Heart right ventricle (tissue), 16 donors: ENCODE results near the gene PMM2. TPM values are rescaled to one million over a fixed set of nuclear protein-coding genes. Genes with fewer than 3 reads are reported as not detected.
"Not testable (repeated sequence)": the region's sequence is repeated elsewhere in the genome, so short reads cannot be mapped to it uniquely, and the experiment has no call there.

Source experiments
- ATAC-seq, 8 donors: fragments of 200-7000 bp; cut with Tn5 transposase; one replicate each; pipeline ENCODE4 v1.9.1; 2020; ENCODE audit warnings: mild to moderate bottlenecking in 8 of 8, moderate library complexity in 8 of 8, moderate number of reproducible peaks in 1 of 8
- DNase-seq, 2 donors: peaks; one replicate each; pipeline ENCODE4 v3.0.0-alpha.2; 2020
- H3K27ac ChIP-seq, 10 donors: fragments of 200-600 bp; sonication (generic) in 2 of 10; one replicate each; pipeline versions ENCODE4 v1.5.0 to v1.8.0; 2020 to 2022; ENCODE audit warnings: mild to moderate bottlenecking in 3 of 10
- H3K27me3 ChIP-seq, 7 donors: fragments of 200-600 bp; one replicate each; pipeline ENCODE4 v1.8.0; 2021 to 2022; ENCODE audit warnings: mild to moderate bottlenecking in 2 of 7
- H3K36me3 ChIP-seq, 9 donors: fragments of 200-600 bp; sonication (generic) in 1 of 9; one replicate each; pipeline versions ENCODE4 v1.5.0 to v1.8.0; 2020 to 2022; ENCODE audit warnings: mild to moderate bottlenecking in 2 of 9
- H3K4me1 ChIP-seq, 9 donors: fragments of 200-600 bp; sonication (generic) in 1 of 9; one replicate each; pipeline versions ENCODE4 v1.5.0 to v1.8.0; 2020 to 2022; ENCODE audit warnings: mild to moderate bottlenecking in 4 of 9
- H3K4me3 ChIP-seq, 10 donors: fragments of 200-600 bp; sonication (generic) in 2 of 10; one replicate each; pipeline versions ENCODE4 v1.5.0 to v1.8.0; 2020 to 2022; ENCODE audit warnings: mild to moderate bottlenecking in 7 of 10, moderate library complexity in 2 of 10
- H3K9me3 ChIP-seq, 11 donors: fragments of 200-600 bp in 10 of 11; sonication (generic) in 2 of 11; one replicate each; pipeline versions ENCODE4 v1.5.0 to v1.8.0; 2013 to 2022; ENCODE audit warnings: mild to moderate bottlenecking in 2 of 11, control low read depth in 1 of 11, moderate library complexity in 1 of 11
- WGBS, 2 donors: extraction: QIAGEN DNeasy Blood & Tissue Kit; methylation state at CpG; one replicate each; pipeline ENCODE4 v1.1.7; 2013; ENCODE audit warnings: inconsistent platforms in 1 of 2; 5-methylcytosine and 5-hydroxymethylcytosine counted together
- intact Hi-C, 10 donors: fragments of 100-400 bp; cut with DNase I; formaldehyde crosslinking; loops; one replicate each; pipeline versions ENCODE4 v1.11.1 to v1.14.2; 2022
- polyA plus RNA-seq, 2 donors: library from polyadenylated mRNA; stranded (reverse); fragments of 200-250 nt; gene quantifications; one replicate each; pipeline ENCODE4 v1.2.3, GENCODE V29; 2013
- total RNA-seq, 10 donors: library from RNA; stranded (reverse); fragmentation: NEBNext Ultra II Directional in 3 of 10; extraction: Animal tissue kit (Norgen Biotek cat#: 25700) in 3 of 10; gene quantifications; one replicate each; pipeline versions ENCODE4 v1.2.1 to v1.2.4, GENCODE V29; 2021 to 2023
- TF ChIP-seq, protein P1 (sequence below), 9 donors: fragments of 200-600 bp; sonication (generic) in 2 of 9; IDR thresholded peaks; one replicate each; pipeline versions ENCODE4 v1.5.0 to v1.8.0; 2021 to 2022; ENCODE audit warnings: antibody characterized with exemption in 9 of 9, mild to moderate bottlenecking in 5 of 9, moderate library complexity in 1 of 9
- donor health status: Arrhythmogenic right ventricular cardiomyopathy.
- donor health status: ischemic (EF 13 %, LVEDD 7.1; RV severe dilation, severe dysfunction).
- donor health status: healthy with polysubstance abuse.
- donor health status: DM: no; HTN: yes; CAD: no.
- donor health status: DM: no; HTN: no; CAD: no.
- donor health status: ischemic (EF 25% LVEDD 6.9; RV normal size, moderate dysfunction).
- donor health status: ischemic (EF 25% LVEDD 5.7; RV mildly dilated, moderate dysfunction).
- donor health status: healthy.
- donor health status: DM: yes; HTN: yes; CAD: no.
- donor health status: Ischemic cardiomyopathy.
- donor health status: ischemic (EF 35%, LVEDD 5.7; RV mildly dilated, moderate dysfunction).
- donor health status: nonischemic (EF 11% LVEDD 7.7; RV severe dilation, severe dysfunction).
- donor health status: DM: yes; HTN: yes; CAD: no.
- donor health status: PGD.
- donor health status: ischemic (EF 29% LVEDD 5.4; RV normal size, mild dysfunction).
- donor health status: nonischemic (EF 23%, LVEDD 6.1; RV moderate dilation, normal function).

Gene PMM2
- total and polyA plus RNA-seq, 12 donors, result 9.4 to 25.9 (median 13.9) TPM

- no peaks in the 10 kb centered on the region for H3K9me3 ChIP-seq
- TF ChIP-seq, protein P1, sequence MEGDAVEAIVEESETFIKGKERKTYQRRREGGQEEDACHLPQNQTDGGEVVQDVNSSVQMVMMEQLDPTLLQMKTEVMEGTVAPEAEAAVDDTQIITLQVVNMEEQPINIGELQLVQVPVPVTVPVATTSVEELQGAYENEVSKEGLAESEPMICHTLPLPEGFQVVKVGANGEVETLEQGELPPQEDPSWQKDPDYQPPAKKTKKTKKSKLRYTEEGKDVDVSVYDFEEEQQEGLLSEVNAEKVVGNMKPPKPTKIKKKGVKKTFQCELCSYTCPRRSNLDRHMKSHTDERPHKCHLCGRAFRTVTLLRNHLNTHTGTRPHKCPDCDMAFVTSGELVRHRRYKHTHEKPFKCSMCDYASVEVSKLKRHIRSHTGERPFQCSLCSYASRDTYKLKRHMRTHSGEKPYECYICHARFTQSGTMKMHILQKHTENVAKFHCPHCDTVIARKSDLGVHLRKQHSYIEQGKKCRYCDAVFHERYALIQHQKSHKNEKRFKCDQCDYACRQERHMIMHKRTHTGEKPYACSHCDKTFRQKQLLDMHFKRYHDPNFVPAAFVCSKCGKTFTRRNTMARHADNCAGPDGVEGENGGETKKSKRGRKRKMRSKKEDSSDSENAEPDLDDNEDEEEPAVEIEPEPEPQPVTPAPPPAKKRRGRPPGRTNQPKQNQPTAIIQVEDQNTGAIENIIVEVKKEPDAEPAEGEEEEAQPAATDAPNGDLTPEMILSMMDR (IDR thresholded peaks at IDR 0.05), result peak in 2 of 9 donors; percentile 10 to 15
- peaks cover 0 to 2% (median 0%) of the 10 kb centered on the region in 7 donors for H3K27me3 ChIP-seq
- WGBS, 2 donors, result 88 to 90% methylated on average over 22 of the region's 22 CpGs
- intact Hi-C loops, result loop anchor here in 3 of 10 donors (10.0 kb wide), 2 partner anchors 78 to 308 kb away; partner anchors contain the start of genes PMM2 (in 2 of the 3) and TMEM186 (in 2 of the 3)
- ATAC-seq, result no peak
- no peak overlapping the region for H3K27ac ChIP-seq
- DNase-seq, result no peak
- H3K4me3 ChIP-seq, result no peak overlapping the region
- H3K36me3 ChIP-seq, result no peaks in the 10 kb centered on the region
- H3K4me1 ChIP-seq, result peaks cover 0 to 21% (median 5%) of the 10 kb centered on the region in 9 donors
These were observed 75.6 kb downstream of the PMM2 start for GRCh38 chr16:8872967-8873865.

DNA sequence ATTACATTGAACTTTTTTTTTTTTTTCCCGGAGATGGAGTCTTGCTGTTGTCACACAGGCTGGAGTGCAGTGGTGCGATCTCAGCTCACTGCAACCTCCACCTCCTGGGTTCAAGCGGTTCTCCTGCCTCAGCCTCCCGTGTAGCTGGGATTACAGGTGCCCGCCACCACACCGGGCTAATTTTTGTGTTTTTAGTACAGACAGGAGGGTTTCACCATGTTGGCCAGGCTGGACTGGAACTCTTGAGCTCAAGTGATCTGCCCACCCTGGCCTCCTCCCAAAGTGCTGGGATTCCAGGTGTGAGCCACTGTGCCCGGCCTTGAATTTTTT lies 76.2 kb downstream of the PMM2 start:
- WGBS, 2 donors, result 89 to 93% methylated on average over 7 of the region's 7 CpGs
- ATAC-seq, H3K27ac ChIP-seq, H3K9me3 ChIP-seq, H3K4me3 ChIP-seq, H3K27me3 ChIP-seq, H3K36me3 ChIP-seq, DNase-seq: not testable (repeated sequence)
- intact Hi-C loops, result loop anchor here in 3 of 10 donors (10.0 kb wide), 2 partner anchors 79 to 309 kb away; partner anchors contain the start of genes PMM2 (in 2 of the 3) and TMEM186 (in 2 of the 3)
- H3K4me1 ChIP-seq, result peaks cover 0 to 21% (median 5%) of the 10 kb centered on the region in 9 donors

DNA sequence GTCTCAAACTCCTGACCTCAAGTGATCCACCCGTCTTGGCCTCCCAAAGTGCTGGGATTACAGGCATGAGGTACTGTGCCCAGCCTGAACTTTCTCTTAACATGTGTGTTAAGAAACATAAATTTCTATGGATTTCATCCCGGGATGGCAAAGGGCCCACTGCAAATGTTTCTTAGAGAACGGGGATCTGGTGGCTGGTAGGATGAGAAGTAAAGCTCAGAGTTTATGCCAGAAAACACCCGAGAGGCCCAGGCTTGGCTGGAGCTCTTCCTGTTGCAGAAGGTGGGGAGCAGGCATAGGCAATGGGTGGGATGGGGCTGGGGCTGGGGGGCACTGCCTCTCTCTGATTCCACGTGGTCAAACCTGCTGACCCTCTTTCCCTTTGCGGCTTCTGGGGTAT lies 76.7 kb downstream of the PMM2 start:
- H3K4me3 ChIP-seq, result no peak overlapping the region
- intact Hi-C loops, result loop anchor here in 3 of 10 donors (10.0 kb wide), 2 partner anchors 80 to 310 kb away; partner anchors contain the start of genes PMM2 (in 2 of the 3) and TMEM186 (in 2 of the 3)
- peaks cover 0 to 2% (median 0%) of the 10 kb centered on the region in 7 donors for H3K27me3 ChIP-seq
- no peaks in the 10 kb centered on the region for H3K9me3 ChIP-seq
- DNase-seq (no peak), ATAC-seq (no peak)
- WGBS, 2 donors, result 62 to 66% methylated on average over 6 of the region's 6 CpGs
- H3K4me1 ChIP-seq, result peaks cover 0 to 17% (median 2%) of the 10 kb centered on the region in 9 donors
- TF ChIP-seq, protein P1 (IDR thresholded peaks at IDR 0.05), result no peak
- H3K27ac ChIP-seq, result no peak overlapping the region
- H3K36me3 ChIP-seq, result no peaks in the 10 kb centered on the region

DNA sequence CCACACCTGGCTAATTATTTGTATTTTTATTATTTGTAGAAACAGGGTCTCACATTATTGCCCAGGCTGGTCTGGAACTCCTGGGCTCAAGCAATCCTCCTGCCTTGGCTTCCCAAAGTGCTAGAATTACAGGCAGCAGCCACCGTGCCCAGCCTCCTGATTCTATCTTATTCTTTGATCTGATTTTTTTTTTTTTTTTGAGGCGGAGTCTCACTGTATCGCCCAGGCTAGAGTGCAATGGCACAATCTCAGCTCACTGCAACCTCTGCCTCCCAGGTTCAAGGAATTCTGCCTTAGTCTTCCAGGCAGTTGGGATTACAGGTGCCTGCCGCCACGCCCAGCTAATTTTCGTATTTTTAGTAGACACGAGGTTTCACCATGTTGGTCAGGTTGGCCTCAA lies 77.7 kb downstream of the PMM2 start:
- WGBS, 2 donors, result 73 to 81% methylated on average over 7 of the region's 7 CpGs
- not testable (repeated sequence) for H3K9me3 ChIP-seq, DNase-seq, H3K27ac ChIP-seq, ATAC-seq, H3K27me3 ChIP-seq, H3K4me3 ChIP-seq, H3K36me3 ChIP-seq
- intact Hi-C loops, result loop anchor here in 5 of 10 donors (5.0 to 10.0 kb wide), 4 partner anchors 81 to 311 kb away; partner anchors contain the start of genes PMM2 (in 2 of the 5) and TMEM186 (in 2 of the 5)
- H3K4me1 ChIP-seq, result peaks cover 0 to 12% (median 0%) of the 10 kb centered on the region in 9 donors

- Histone ChIP-seq H3K4me1 (peaks cover 0 to 5% (median 0%) of the 10 kb centered on the region in 9 donors), H3K27ac (no peak overlapping the region), H3K27me3 (peaks cover 0 to 7% (median 0%) of the 10 kb centered on the region in 7 donors), H3K4me3 (no peak overlapping the region), H3K36me3 (no peaks in the 10 kb centered on the region), H3K9me3 (no peaks in the 10 kb centered on the region)
- intact Hi-C loops, result loop anchor here in 5 of 10 donors (5.0 to 10.0 kb wide), 4 partner anchors 83 to 313 kb away; partner anchors contain the start of genes PMM2 (in 2 of the 5) and TMEM186 (in 2 of the 5)
- WGBS, 2 donors, result 56 to 73% methylated on average over 8 of the region's 8 CpGs
- DNase-seq (no peak), ATAC-seq (no peak)
- TF ChIP-seq, protein P1 (IDR thresholded peaks at IDR 0.05), result no peak
These were observed 80.4 kb downstream of the PMM2 start for GRCh38 chr16:8877894-8878522.
